Right hindlimb (tissue), 1 donor: ENCODE data around the gene RNF138.
"Not testable (repeated sequence)": the region's sequence is repeated elsewhere in the genome, so short reads cannot be mapped to it uniquely, and the experiment has no call there.

Source experiments
- DNase-seq: peaks from one replicate; pipeline ENCODE4 v3.0.0-alpha.2; 2018

Gene RNF138, protein sequence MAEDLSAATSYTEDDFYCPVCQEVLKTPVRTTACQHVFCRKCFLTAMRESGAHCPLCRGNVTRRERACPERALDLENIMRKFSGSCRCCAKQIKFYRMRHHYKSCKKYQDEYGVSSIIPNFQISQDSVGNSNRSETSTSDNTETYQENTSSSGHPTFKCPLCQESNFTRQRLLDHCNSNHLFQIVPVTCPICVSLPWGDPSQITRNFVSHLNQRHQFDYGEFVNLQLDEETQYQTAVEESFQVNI

GRCh38 chr18:32091724-32092421 is at the start of gene RNF138:
RNF138 (plus strand) TSS chr18:32091874; CDS start chr18:32092777, 903 bp downstream.
- DNase-seq = peak; percentile 89

DNA sequence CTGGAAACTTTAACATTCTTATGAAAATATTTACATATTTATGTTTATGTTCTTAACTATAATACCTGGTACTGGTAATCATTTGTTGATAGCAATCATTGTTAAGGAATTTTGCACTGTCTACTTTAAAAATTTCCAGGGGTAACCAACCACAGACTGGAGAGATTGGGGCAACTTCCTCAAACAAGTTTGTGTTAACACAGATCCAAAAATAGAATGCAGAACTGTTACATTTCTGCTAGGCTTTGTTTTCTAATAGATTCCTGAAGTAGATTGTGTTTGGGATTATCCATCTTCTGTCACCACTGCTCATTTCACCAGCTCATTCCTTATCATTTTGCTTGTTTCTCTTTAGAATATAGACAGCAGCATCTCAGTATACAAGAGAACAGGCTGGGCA is 49.3 kb upstream of the RNF138 start:
- no peak for DNase-seq

GRCh38 chr18:32048507-32049091 is 43.1 kb upstream of the RNF138 start:
- DNase-seq = no peak

DNA sequence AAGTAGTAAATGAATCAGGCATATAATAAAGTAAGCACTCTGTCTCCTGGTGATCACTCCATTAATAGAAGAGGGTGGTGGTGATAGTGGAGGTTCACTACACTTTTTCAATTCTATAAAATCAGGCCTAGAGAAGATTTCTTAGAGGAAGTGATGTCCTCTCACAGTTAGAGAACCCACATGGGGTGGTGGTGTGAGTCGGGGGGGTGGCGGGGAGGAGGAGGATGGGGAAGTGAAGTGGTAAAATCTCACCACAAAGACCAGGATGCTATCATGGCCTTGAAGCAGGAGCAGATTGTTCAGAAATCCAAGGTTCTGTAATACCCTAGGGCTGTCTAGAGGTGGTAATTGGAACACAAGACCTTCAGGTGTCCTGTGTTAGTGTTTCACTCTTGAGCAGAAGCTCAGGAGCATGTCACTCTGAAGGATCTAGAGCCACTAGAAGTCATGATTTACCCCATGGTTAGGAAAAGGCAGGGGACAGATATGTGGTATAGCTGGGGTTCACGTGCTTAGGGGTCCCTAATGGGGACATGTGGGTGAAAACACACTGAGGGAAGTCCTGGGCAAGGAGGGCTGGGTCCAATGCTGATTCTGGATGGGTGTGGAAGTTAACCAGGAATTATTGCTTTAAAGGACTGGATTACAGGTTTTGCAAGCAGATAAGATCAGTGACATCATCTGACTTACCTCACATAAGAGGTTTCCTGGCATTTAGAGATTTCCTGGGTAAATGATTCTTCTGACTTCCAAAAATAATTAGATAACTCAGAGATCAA is 42.1 kb upstream of the RNF138 start:
- no peak for DNase-seq

- no peak for DNase-seq
Observed at GRCh38 chr18:32056613-32057358, 34.9 kb upstream of the RNF138 start.

- no peak for DNase-seq
Observed at GRCh38 chr18:32057624-32058165, 34.0 kb upstream of the RNF138 start.

DNA sequence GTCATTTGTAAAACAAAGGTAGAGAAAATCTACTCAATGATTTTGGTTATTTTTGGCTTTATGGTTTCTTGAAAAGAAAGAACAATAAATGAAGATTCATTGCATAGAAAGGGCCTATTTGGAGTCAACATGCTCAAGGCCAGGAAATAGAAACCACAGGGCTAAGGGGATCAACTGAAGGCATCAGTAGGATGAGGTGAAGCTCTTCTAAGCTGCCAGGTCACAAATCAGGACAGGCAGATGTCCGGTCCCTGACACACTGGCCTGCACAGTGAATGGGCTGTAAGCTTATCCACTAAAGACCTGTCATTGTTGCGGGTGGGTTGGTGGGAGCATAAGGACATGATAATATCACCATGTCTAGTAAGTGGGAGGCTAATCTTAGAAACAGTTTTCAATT is 31.6 kb upstream of the RNF138 start:
- no peak for DNase-seq

DNA sequence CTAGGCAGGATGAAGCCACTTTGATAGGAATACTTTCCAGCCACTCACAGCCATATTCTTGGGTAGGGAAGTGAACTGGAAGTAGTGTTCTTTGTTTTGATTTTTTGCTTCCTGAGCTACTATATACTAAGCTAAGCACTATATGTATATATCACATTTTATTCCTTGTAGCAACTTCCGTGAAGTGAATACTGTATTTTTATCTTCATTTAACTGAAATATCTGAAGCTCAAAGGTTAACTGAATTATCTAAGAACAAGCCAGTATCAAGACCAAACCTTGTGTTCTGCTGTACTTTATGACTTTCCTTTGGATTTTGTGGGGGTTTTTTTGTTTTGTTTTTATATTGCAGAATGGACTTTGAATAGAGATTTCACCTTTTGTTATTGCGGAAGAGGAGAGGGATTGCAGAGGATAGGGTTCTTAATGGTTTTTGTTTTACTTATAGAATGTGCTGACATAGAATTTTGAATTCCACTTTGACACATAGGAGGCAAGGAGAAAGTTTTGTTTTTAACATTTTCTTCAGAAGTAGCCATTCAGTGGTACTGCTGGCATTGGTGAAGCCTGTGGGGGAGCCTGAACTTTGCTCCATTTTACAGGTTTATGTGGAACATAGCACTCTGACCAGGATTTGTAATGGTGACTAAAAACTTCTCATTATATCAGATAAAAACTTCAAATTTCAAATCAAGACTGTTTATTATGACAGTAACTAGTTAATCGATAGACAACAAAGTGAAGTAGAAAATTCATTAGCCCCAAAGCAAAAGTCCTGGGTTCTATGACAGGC is 24.1 kb upstream of the RNF138 start:
- no peak for DNase-seq

- DNase-seq = no peak
Observed at GRCh38 chr18:32072321-32072720, 19.4 kb upstream of the RNF138 start.

- no peak for DNase-seq
Observed at GRCh38 chr18:32074206-32074605, 17.5 kb upstream of the RNF138 start.

DNA sequence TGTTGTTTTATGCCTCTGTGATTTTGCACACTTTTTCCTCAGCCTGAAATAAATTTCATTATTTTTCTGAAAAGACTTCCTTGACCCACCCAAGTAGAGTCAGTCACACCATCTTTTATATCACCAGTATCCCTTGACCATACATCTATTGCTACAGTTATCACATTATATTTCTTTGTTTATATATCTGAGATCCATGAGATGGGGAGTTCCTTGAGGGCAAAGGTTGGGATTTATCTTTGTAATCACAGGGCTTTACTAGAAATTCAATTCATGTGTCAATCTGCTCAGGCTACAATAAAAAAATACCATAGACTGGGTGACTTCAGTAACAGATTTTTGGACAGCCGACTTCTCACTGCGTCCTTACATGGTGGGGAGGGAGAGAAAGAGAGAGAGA is 12.8 kb upstream of the RNF138 start:
- no peak for DNase-seq

GRCh38 chr18:32081881-32082280 is 9.8 kb upstream of the RNF138 start:
- no peak for DNase-seq

- no peak for DNase-seq
Observed at GRCh38 chr18:32083781-32084180, 7.9 kb upstream of the RNF138 start.

GRCh38 chr18:32086881-32087280 is 4.8 kb upstream of the RNF138 start:
- no peak for DNase-seq

GRCh38 chr18:32090831-32091230 is 843 bp upstream of the RNF138 start:
- not testable (repeated sequence) for DNase-seq

DNA sequence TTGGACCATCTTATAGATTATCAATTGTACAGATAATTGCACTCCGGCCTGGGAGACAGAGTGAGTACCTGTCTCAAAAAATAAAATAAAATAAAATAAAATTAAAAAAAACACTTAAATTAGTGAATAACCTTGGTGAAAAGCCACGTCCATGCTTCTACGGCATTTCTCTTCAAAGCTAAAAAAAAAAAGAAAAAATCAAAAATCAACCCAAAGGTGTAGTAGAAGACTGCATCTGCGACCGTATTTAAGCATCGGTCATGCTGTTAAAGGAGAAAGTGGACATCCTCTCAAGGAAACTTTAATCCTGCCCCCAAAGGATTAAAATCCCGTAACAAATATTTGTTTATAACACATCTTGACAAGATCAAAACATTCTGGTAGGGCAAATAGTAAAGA is 350 bp upstream of the RNF138 start:
- DNase-seq = no peak

- peak; percentile 100 for DNase-seq
Observed at GRCh38 chr18:32092422-32093101, 888 bp downstream of the RNF138 start.

- peak; percentile 70 for DNase-seq
Observed at GRCh38 chr18:32093102-32093511, 1.4 kb downstream of the RNF138 start.

- no peak for DNase-seq
Observed at GRCh38 chr18:32093523-32093922, 1.8 kb downstream of the RNF138 start.

GRCh38 chr18:32095192-32095899 is 3.7 kb downstream of the RNF138 start:
- no peak for DNase-seq
